Measurements from ENCODE around the gene HLA-DOA.

The HLA-DOA gene

DNA sequence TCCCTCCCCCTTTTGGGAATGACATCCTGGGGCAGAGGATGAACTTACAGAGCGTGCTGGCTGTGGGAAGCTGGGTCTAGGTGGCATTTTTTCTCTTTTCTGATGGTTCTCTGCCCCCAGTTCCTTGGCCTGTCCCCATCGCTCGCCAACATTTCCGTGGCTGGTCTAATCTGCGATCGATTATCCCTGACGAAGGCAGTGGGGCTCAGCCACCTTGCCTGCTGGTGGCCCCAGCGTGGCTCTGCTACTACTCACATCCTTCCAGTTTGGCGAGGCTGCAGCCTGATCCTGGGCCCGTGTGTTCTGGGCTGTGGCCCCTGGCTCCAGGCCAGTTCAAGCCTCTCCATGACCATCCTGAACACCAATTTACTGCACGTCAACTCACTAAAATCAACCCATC is 6.4 kb upstream of the HLA-DOA start:
- no peak for FAIRE-seq

DNA sequence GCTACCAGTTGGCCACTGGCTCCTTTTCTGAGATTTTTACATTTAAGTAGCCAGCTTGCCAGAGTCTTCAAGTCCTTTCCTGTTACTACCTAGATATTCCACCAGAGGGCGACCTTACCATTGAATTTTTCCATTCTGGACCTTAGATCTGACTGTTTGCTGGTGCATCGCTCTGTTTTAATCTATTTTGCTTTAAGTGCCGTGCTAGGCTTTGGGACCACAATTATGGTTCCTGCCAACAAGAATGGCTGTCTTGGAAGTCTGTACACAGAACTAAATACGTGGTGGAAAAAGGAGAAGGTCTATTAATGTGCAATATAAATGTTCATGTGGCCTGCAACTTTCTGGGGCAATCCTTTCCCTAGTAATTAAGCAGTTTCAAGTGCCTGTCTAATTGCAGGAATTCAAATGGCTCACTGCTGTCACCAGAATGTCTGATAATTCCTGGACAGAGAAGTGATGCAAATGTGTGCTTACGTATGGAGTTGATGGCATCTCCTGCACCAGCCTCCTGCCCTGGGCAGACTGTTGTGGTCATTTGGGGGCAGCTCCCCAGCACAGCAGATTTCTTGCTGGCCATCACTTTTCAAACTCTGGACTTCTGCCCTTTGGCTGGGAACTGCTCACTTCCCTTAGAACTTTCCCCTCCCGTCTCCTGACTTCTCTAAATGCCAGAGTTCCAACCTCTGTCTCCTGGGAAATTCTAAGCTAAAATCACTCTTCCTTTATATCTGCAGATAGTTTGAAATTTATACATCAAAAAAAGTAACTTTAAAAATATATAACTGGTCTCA is 5.6 kb upstream of the HLA-DOA start:
- FAIRE-seq = no peak

DNA sequence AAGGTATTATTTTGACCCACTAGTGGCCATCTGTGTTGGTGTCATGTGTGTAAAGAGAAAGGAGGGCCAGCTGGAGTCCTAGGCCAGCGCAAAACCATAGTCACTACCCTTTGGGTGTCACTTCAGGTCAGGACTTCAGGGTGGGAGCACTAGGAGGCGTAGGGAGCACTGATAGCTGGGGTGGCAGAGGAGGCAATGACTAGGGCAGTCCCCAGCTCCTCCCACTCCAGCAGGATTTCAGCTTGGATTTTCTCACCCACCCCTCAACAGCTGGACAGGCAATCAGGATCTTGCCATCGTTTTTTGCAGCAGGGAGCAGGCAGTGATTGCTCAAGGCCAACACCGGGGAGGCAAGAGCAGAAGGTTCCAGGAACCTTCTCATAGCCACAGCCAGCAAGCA is 4.2 kb upstream of the HLA-DOA start:
- FAIRE-seq = no peak

DNA sequence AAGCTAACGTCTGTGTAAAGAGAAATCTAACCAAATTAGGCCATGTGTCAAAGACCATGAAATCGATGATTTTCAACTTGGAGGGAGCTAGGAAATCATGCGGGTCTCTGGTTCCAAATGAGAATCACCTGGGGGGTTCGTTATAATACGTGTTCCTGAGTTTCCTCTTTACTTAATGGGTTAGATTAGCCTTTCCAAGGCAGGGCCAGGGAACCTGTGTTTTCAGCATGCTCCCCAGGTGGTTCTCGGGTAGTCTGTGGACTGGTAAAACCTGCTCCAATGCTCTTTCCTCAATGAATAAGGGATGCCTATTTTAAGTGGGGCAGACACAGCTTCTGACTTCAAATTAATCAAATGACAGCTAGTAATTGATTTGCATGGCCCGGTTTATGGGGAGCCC is 965 bp upstream of the HLA-DOA start:
- FAIRE-seq = no peak

DNA sequence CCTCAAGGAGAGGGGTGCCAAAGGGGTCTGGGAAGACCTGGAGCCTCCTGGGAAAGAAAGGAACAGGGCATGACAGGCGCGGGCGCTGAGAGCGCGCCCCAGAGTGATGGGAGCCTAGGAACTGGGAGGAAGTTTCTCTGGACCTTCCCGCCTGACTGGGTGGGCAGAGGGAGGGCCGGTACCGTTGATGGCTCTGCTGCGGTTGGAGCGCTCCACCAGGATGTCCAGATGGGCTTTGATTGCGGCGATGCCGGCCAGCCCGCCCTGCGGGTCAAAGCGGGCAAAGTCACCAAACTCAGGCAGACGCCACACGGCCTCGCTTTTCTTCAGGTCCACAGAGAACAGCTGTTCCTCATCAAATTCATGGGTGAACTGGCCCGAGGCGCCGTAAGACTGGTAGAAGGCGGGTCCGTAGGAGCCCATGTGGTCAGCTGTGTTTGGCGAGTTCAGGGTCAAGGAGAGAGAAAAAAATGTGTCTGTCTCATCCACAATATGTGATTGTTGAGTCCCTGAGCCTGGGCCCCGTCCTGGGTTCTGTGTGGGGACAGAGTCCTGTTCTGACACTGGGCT is 1.5 kb downstream of the HLA-DOA start:
- FAIRE-seq = no peak

DNA sequence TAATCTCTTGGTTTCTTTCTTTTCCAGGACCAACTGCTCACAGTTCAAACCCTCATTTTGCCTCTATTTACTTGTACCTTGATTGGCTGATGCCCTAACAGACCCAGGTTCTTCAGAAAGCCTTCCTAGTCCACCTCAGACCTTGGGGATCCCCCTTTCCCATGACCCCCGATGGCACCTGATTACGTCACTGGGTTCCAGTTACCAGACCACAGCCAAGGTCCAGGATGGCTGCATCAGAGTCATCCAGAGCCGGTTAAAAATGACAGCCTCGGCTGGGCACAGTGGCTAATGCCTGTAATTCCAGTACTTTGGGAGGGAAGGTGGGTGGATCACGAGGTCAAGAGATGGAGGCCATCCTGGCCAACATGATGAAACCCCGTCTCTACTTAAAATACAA is 4.5 kb downstream of the HLA-DOA start:
- FAIRE-seq = no peak

DNA sequence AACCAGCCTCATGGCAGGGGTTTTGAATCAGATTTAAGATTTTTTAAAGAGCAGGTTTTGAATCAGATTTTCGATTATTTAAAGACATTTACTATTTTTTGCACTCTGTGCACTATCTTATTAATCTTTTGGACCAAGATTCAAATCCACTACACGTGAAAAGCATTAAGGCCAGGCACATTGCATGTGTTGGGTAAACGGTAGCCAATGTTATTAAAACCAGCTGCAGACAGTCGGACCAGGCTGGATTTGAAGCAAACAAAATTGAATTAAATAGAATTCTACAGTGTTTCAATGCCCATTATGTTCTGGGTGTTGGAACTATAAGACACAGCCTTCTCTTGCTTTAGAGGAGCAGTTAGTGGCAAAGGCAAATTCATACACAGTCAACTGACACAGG is 7.7 kb downstream of the HLA-DOA start:
- no peak for FAIRE-seq

DNA sequence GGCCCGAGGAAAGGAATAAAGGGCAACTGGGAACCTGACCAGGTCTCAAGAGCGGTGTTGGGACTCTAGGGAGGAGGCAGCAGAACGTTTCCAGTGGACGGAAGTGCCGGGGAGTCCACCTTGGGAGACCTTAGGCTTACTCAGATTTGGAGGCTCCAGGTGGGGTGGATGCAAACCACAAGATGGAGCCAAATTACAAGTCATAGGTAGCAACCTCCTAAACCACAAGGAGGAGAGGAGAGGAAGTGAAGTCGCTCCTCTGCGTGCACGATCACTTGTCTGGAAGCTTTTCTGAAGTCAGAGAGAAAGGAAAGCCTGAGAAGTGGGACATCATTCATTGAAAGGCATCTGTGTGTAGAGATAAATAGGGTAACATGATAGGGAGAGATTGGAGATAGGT is 9.3 kb downstream of the HLA-DOA start:
- no peak for FAIRE-seq

DNA sequence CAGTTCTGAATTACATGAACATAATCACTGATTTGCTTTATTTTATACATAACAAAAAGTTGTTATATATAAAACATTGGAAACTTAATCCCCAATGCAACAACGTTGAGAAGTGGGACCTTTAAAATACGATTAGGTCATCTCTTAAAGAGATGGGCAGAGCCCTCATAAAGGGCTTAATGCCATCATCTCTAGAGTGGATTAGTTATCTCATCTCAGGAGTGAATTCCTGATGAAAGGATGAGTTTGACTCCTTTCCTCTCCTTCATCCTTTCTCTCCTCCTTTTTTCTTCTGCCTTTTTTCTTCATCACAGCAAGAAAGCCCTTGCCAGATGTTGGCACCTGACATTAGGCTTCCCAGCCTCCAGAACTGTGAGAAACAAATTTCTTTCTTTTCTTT is 13.9 kb downstream of the HLA-DOA start:
- no peak for FAIRE-seq

DNA sequence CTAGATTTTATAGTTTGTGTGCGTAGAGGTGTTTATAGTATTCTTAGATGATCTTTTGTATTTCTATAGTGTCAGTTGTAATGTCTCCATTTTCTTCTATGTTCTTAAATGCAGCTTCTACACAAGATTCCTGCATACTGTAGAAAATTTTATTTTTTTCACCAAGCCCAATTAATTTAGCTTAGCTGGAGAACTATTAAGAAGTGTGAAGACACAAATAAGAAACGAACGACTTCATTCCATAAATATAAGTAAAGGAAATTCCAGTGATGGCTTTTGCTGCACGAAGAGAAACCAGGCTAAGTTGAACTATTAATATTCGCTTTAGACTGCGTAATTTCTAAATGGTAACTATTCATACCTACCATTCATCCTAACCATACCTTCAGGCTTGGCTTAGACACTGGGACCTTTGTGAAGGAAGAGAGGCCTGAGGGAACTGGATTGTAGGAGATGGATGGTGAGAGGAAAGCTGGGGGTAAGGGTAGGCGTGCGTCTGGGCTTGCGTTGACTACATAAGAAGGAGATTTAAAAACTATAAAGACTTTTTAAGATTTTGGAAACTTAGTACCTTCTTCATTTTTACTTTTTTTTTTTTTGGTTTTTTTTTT is 15.9 kb downstream of the HLA-DOA start:
- FAIRE-seq = no peak

DNA sequence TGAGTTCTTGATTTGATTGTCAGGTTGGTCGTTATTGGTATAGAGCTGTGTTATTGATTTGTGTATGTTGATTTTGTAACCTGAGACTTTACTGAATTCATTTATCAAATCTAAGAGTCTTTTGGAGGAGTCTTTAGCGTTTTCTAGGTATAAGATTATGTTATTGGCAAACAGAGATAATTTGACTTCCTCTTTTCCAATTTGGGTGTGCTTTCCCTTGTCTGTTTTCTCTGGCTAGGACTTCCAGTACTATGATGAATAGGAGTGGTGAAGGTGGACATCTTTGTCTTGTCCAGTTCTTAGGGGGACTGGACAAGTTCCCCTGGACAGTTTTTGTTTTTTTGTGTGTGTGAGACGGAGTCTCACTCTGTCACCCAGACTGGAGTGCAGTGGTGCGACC is 17.4 kb downstream of the HLA-DOA start:
- no peak for FAIRE-seq

DNA sequence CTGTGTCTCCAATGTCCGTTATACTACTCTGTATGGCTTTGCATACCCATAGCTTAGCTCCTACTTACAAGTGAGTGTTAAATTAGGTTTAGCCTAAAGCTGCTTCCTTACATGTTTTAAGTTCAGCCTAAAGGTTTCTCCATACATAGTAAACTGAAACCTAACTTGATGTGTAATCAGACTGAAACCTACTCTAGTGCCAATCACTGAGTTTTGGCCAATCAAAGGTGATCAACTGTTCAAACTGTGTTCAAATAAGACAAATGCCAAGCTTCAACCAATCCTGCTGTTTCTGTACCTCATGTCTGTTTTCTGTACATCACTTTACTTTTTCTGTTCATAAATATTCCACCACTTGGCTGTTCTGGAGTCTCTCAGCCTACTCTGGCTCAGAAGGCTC is 20.0 kb downstream of the HLA-DOA start:
- FAIRE-seq = no peak

DNA sequence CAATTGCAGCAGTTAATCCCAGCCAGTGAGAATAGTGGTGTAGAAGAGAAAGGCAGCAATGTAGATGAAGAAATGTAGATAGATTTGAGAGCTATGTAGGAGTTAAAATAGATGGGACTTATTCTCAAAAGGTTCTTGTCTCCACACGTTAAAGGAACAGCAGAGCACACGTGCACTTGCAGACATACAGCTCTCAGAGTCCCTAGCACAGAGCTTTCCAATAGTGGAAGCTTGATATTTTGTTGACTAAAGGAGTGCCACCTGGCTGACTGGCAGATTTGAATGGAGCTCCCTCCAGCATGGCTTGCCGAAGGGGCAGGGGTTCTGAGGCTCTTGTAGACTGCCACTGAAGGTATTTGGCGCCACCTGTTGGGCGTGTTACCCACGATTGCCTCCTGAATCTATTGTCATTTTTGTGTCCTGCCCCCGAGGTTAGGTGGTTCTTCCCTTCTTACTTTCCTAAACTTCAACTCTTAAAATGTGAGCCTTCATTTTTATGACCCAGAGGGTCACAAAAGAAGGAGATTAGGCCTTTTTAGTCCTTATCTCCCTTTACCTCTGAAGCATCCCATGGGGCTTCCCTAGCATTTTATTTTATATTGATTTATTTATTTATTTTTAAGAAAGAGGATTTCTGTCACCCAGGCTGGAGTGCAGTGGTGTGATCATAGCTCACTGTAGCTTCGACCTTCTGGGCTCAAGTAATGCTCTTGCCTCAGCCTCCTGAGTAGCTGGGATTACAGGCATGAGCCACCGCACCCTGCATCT is 24.6 kb downstream of the HLA-DOA start:
- FAIRE-seq = no peak

DNA sequence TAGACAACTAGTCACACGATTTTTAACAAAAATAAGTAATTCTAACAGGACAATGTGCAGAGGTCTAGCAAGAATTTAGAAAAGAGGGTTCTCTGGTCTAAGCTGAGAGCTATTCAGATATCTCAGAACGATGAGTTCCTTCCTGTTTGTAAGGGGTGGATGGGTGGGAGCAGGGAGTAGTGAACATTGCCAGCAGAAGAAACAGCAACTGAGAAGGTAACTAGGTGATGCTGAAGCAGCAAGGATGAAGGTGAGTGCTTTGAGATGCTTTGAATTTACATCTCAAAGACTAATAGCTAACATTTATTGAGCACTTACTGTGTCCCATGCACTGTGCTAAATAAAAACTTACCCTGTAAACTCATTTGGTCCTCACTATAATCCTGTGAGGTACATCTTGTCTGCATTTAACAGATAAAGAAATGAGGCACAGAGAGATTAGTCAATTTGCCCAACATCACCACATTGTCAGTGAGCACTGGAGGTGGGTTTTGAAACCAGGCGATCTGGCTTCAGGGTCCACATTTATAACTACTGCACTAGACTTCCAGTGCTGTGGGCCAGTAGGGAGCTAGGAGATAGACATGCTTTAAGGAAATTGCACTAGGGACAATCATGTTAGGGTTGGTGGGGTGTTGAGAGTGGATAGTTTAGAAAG is 25.3 kb downstream of the HLA-DOA start:
- no peak for FAIRE-seq

DNA sequence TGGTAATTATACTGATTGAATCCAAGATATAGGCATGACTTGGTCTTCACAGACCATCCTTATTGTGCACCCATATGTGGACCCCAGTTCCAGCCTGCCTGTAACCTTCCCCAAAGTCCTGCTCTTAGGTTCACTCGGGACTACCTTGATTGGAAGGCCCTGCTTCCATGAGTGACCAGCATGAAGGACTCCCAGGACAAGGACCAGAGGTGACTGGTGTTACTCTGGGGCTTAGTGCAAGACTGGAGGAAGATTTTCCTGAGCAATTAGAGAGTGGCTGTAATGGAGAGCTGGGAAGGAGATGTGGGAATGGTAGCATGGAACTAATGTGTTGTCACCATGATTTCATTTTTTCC is 25.9 kb downstream of the HLA-DOA start:
- no peak for FAIRE-seq

DNA sequence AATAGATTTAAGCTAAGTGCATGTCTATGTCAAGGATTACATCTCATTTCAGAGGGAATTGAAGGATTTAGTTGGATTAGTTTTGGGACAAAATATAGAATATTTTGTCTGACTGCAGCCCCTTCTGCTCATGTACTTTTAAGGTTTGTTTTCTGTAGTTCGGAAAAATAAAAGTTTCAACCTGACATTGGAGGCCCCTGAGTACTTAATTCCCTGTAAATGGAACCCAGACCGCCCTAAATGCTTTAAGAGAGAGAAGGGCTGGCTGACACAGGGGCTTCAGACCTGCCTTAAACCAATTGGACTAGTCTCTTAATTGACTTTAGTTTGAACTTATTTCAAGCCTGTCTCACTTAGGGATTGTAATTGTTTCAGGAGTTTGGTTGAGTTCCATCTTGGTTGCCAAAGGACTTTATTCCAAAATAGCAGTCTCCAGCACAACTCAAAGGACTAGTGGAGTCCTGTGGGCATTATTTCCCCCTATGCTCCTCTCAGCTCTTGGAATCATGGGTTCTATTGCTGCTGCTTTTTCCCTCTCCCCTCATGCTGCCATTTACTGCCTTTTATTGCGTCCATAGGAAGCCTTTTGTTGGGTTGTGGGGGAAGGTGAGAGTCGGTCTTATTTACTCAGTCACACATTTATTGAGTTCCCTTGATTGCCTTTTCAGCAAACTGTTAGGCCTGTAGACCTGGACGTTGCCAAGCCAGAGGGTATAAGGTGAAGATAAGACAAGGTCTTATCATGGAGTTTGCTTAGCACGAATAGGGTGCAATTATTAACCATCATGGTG is 26.5 kb downstream of the HLA-DOA start:
- no peak for FAIRE-seq

DNA sequence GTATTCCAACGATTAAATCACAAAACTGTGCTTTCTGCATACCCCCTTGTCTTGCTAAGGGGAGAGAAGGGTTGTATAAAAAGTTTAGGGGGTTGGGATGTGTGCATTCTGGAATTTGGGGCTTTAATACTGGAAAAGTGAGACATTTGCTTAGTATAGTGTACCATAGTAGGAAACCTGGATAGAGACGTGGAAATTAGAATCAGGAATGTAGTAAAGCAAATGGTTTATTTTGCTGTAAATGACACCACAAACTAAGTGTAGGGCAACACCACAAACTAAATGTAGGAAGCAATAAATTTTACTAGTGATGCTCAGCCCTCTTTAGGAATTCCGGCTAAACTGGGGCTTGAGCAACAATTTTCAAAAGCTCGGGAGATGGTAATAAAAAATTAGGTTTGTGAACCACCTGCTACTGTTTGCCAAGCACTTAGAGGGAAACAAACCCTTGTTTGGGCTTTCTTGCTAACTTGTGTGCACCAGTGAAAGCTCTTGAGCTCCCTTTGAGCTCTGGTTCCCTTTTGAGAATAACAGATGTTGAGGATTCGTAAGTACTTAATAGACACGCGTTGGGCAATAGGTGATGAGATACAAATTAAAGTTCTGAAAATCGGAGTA is 27.2 kb downstream of the HLA-DOA start:
- FAIRE-seq = no peak

DNA sequence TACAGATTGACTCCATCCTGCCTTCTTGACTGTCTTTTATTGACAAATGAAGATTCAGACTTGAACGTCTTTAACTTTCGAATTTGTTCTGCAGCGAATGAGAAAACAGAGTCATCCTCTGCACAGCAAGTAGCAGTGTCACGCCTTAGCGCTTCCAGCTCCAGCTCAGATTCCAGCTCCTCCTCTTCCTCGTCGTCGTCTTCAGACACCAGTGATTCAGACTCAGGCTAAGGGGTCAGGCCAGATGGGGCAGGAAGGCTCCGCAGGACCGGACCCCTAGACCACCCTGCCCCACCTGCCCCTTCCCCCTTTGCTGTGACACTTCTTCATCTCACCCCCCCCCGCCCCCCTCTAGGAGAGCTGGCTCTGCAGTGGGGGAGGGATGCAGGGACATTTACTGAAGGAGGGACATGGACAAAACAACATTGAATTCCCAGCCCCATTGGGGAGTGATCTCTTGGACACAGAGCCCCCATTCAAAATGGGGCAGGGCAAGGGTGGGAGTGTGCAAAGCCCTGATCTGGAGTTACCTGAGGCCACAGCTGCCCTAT is 28.8 kb downstream of the HLA-DOA start:
- no peak for FAIRE-seq

DNA sequence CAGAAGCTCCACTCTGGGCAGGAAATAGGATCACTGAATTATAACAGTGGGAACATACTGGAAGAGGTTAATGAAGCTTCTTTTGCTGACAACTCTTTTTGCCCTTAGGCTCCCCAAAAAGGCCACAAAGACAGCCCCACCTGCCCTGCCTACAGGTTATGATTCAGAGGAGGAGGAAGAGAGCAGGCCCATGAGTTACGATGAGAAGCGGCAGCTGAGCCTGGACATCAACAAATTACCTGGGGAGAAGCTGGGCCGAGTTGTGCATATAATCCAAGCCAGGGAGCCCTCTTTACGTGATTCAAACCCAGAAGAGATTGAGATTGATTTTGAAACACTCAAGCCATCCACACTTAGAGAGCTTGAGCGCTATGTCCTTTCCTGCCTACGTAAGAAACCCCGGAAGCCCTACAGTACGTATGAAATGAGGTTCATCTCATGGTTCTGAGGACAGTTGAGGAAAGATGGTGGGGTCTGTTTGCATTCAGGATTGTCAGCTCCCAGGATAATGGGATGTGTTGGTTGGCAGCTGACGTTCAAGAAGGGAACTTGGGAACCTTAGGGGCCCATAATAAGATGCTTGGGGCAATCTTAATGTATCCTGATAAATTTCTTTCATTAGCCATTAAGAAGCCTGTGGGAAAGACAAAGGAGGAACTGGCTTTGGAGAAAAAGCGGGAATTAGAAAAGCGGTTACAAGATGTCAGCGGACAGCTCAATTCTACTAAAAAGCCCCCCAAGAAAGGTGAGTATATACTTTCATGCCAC is 29.5 kb downstream of the HLA-DOA start:
- FAIRE-seq = no peak

DNA sequence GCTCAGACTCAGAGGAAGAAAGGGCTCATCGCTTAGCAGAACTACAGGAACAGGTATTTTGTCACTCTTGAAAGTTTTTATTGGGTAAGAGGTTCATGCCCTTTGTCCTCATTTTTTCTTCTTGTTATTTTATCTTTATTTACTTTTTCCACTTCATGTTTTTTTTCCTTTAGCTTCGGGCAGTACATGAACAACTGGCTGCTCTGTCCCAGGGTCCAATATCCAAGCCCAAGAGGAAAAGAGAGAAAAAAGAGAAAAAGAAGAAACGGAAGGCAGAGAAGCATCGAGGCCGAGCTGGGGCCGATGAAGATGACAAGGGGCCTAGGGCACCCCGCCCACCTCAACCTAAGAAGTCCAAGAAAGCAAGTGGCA is 31.5 kb downstream of the HLA-DOA start:
- FAIRE-seq = no peak
